NCI-H2107 treated with DMSO at 0.1 percent for 48 hours (cell line): ENCODE data around the gene OR4M1.
"Not testable (repeated sequence)": the region's sequence is repeated elsewhere in the genome, so short reads cannot be mapped to it uniquely, and the experiment has no call there.

Experiments
- DNase-seq: peaks from one replicate; lab custom pipeline; 2025; ENCODE audit not compliant: unreplicated experiment; lab: John Stamatoyannopoulos, UW

The OR4M1 gene

DNA sequence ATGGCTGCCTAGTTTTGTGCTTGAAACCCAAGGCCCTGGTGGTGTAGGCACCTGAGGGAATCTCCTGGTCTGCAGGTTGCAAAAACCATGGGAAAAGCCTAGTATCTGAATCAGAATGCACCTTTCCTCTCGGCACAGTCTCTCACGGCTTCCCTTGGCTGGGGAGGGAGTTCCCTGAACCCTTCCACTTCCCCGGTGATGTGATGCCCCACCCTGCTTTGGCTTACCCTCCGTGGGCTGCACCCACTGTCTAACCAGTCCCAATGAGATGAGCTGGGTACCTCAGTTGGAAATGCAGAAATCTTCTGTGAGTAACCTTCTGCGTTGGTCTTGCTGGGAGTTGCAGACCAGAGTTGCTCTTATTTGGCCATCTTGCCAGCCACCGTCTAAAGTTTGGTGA is 47.7 kb downstream of the OR4M1 start:
- DNase-seq = not testable (repeated sequence)

DNA sequence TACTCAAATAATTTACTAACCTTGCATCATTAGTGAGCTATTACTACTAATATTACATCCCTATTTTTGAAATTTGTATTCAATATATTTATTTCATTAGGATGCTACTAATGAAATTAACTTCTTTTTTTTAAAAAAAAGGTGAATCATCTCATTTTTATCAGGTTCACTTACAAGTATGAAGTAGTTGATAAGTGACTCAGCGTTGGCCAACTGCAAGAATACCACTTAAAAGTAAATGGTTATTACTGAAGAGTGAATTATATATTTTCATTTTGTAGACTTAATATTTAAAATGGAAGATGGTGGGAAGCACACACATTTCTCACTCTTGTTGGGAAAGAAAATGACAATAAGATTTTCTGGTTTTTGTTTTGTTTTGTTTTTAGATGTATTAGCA is 49.9 kb downstream of the OR4M1 start:
- DNase-seq = no peak

DNA sequence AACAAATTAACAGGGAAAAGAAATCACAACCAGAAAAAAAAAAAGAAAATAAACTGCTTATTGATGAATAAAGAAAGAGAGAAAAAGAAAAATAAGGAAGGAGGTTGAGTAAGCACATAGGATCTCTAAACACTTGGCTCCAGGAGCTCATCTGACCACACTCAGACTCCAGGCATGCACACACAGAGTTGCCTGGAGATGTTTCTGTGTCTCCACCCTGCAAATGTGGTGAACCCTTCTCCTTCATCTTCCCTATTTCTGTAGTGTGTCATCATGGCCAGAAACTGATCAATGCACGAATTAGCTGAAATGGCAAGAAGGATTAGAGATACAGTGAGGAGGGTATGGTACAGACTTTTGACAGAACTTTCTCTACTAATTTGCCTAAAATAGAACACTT is 50.5 kb downstream of the OR4M1 start:
- DNase-seq = no peak

DNA sequence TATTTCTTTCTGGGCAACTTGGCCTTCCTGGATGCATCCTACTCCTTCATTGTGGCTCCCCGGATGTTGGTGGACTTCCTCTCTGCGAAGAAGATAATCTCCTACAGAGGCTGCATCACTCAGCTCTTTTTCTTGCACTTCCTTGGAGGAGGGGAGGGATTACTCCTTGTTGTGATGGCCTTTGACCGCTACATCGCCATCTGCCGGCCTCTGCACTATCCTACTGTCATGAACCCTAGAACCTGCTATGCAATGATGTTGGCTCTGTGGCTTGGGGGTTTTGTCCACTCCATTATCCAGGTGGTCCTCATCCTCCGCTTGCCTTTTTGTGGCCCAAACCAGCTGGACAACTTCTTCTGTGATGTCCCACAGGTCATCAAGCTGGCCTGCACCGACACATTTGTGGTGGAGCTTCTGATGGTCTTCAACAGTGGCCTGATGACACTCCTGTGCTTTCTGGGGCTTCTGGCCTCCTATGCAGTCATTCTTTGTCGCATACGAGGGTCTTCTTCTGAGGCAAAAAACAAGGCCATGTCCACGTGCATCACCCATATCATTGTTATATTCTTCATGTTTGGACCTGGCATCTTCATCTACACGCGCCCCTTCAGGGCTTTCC is 54.4 kb downstream of the OR4M1 start:
- DNase-seq = not testable (repeated sequence)

- DNase-seq = no peak
Measured at GRCh38 chr14:19828314-19828713, 55.0 kb downstream of the OR4M1 start.
